A549 (cell line): ENCODE results near the gene GTF3C1.

Experiments used
- CTCF ChIP-seq: fragments of >200 bp; sonication (Bioruptor Twin); formaldehyde crosslinking; IDR thresholded peaks from 3 replicates; pipeline ENCODE4 v1.5.1; 2016
- EP300 ChIP-seq, 2 experiments: fragments of >200 bp; sonication (Bioruptor Twin); formaldehyde crosslinking; IDR thresholded peaks; 2 replicates in 1 of 2; 3 replicates in 1 of 2; pipeline ENCODE4 v1.6.1; 2016 to 2017
- GATA3 ChIP-seq: IDR thresholded peaks from 2 replicates; pipeline ENCODE4 v1.6.1; 2012; ENCODE audit warnings: borderline replicate concordance
- REST ChIP-seq: fragments of 200-600 bp; sonication (generic); IDR thresholded peaks from 2 replicates; pipeline ENCODE4 v1.6.1; 2016; ENCODE audit warnings: antibody characterized with exemption, mild to moderate bottlenecking, moderate library complexity
- TP53 ChIP-seq: fragments of 250-450 bp; sonication (Bioruptor Pico); IDR thresholded peaks from 2 replicates; pipeline ENCODE4 v1.5.0; 2021; ENCODE audit warnings: mild to moderate bottlenecking, moderate library complexity
- TF ChIP-seq, protein P1 (sequence below): IDR thresholded peaks from 2 replicates; pipeline ENCODE4 v1.6.1; 2012

GRCh38 chr16:27485126-27485525 is 64.6 kb downstream of the GTF3C1 start:
- TF ChIP-seq CTCF = no peak
- TF ChIP-seq GATA3 = no peak
- TF ChIP-seq, protein P1, sequence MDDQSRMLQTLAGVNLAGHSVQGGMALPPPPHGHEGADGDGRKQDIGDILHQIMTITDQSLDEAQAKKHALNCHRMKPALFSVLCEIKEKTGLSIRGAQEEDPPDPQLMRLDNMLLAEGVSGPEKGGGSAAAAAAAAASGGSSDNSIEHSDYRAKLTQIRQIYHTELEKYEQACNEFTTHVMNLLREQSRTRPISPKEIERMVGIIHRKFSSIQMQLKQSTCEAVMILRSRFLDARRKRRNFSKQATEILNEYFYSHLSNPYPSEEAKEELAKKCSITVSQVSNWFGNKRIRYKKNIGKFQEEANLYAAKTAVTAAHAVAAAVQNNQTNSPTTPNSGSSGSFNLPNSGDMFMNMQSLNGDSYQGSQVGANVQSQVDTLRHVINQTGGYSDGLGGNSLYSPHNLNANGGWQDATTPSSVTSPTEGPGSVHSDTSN = no peak
- TF ChIP-seq REST = no peak
- TF ChIP-seq TP53 (CRISPR knock-in tag) = no peak
- no peak for TF ChIP-seq EP300 (IDR thresholded peaks at IDR 0.05)
